Neural crest cell (in vitro differentiated cells): ENCODE measurements around the gene WWOX. TPM values are rescaled to one million over a fixed set of nuclear protein-coding genes. Genes with fewer than 3 reads are reported as not detected.

Experiments
- DNase-seq: peaks from one replicate; pipeline ENCODE4 v3.0.0; 2021; ENCODE audit warnings: low read depth, mixed read lengths, low spot score
- H3K27ac Mint-ChIP-seq: one replicate; pipeline ENCODE4 v1.8.0; 2021; ENCODE audit warnings: mild to moderate bottlenecking, mixed read lengths; ENCODE audit not compliant: unreplicated experiment
- H3K27me3 Mint-ChIP-seq: 2 replicates; pipeline ENCODE4 v1.8.0; 2021; ENCODE audit warnings: low read depth, mild to moderate bottlenecking, mixed read lengths
- H3K36me3 Mint-ChIP-seq: 2 replicates; pipeline ENCODE4 v1.8.0; 2021; ENCODE audit warnings: low read depth, mild to moderate bottlenecking, mixed read lengths
- H3K4me1 Mint-ChIP-seq: 2 replicates; pipeline ENCODE4 v1.8.0; 2021; ENCODE audit warnings: mixed read lengths
- H3K4me3 Mint-ChIP-seq: one replicate; pipeline ENCODE4 v1.8.0; 2021; ENCODE audit warnings: mild to moderate bottlenecking, mixed read lengths
- H3K9me3 Mint-ChIP-seq: 2 replicates; pipeline ENCODE4 v1.8.0; 2021; ENCODE audit warnings: mixed read lengths
- CTCF ChIP-seq: fragments of 200-600 bp; sonication (generic); conservative IDR thresholded peaks from 2 replicates; pipeline ENCODE4 v1.5.0; 2021; ENCODE audit warnings: antibody characterized with exemption, mild to moderate bottlenecking
- total RNA-seq: library from RNA; stranded (reverse); gene quantifications from 2 replicates; pipeline ENCODE4 v1.2.1, GENCODE V29; 2021

The WWOX gene
- total RNA-seq, 1 donor from 2014 or later, result 30.5 TPM

GRCh38 chr16:78969721-78970120 is 870.3 kb downstream of the WWOX start:
- H3K27ac Mint-ChIP-seq, result no peak overlapping the region
- H3K4me1 Mint-ChIP-seq, result peaks cover 20% of the 10 kb centered on the region
- DNase-seq, result no peak
- no peaks in the 10 kb centered on the region for H3K36me3 Mint-ChIP-seq
- no peaks in the 10 kb centered on the region for H3K9me3 Mint-ChIP-seq
- H3K4me3 Mint-ChIP-seq, result no peak overlapping the region
- H3K27me3 Mint-ChIP-seq, result no peaks in the 10 kb centered on the region
- TF ChIP-seq CTCF, result no peak

- no peak overlapping the region for H3K27ac Mint-ChIP-seq
- no peak for DNase-seq
Observed at GRCh38 chr16:78970650-78971049, 871.2 kb downstream of the WWOX start.

GRCh38 chr16:78972006-78972405 is 872.6 kb downstream of the WWOX start:
- peak overlapping the region; percentile 64 for H3K27ac Mint-ChIP-seq
- no peaks in the 10 kb centered on the region for H3K27me3 Mint-ChIP-seq
- peaks cover 20% of the 10 kb centered on the region for H3K4me1 Mint-ChIP-seq
- H3K36me3 Mint-ChIP-seq, result no peaks in the 10 kb centered on the region
- H3K4me3 Mint-ChIP-seq, result peak overlapping the region; percentile 33
- DNase-seq, result no peak
- H3K9me3 Mint-ChIP-seq, result no peaks in the 10 kb centered on the region
- no peak for TF ChIP-seq CTCF

More at GRCh38 chr16:78970650-78971049, 871.2 kb downstream of the WWOX start:
- H3K4me3 Mint-ChIP-seq, result no peak overlapping the region
- peaks cover 20% of the 10 kb centered on the region for H3K4me1 Mint-ChIP-seq
- H3K9me3 Mint-ChIP-seq, result no peaks in the 10 kb centered on the region
- no peaks in the 10 kb centered on the region for H3K27me3 Mint-ChIP-seq
- no peak for TF ChIP-seq CTCF
- no peaks in the 10 kb centered on the region for H3K36me3 Mint-ChIP-seq

- Mint-ChIP-seq H3K4me1 (peaks cover 20% of the 10 kb centered on the region), H3K27me3 (no peaks in the 10 kb centered on the region), H3K9me3 (no peaks in the 10 kb centered on the region), H3K36me3 (no peaks in the 10 kb centered on the region), H3K4me3 (no peak overlapping the region), H3K27ac (no peak overlapping the region)
- no peak for DNase-seq
- no peak for TF ChIP-seq CTCF
Observed at GRCh38 chr16:78972986-78973385, 873.5 kb downstream of the WWOX start.

GRCh38 chr16:78976212-78976611 is 876.8 kb downstream of the WWOX start:
- Mint-ChIP-seq H3K4me1 (peaks cover 15% of the 10 kb centered on the region), H3K36me3 (no peaks in the 10 kb centered on the region), H3K27ac (no peak overlapping the region), H3K27me3 (no peaks in the 10 kb centered on the region), H3K4me3 (no peak overlapping the region), H3K9me3 (no peaks in the 10 kb centered on the region)
- no peak for DNase-seq
- TF ChIP-seq CTCF, result no peak

- H3K4me1 Mint-ChIP-seq, result peaks cover 21% of the 10 kb centered on the region
- no peak for TF ChIP-seq CTCF
- H3K27me3 Mint-ChIP-seq, result peaks cover 2% of the 10 kb centered on the region
- H3K4me3 Mint-ChIP-seq, result no peak overlapping the region
- H3K27ac Mint-ChIP-seq, result no peak overlapping the region
- DNase-seq, result no peak
- no peaks in the 10 kb centered on the region for H3K9me3 Mint-ChIP-seq
- H3K36me3 Mint-ChIP-seq, result no peaks in the 10 kb centered on the region
Observed at GRCh38 chr16:78980825-78981224, 881.4 kb downstream of the WWOX start.
